Stomach smooth muscle (tissue), 2 donors: Measurements from ENCODE around the gene STARD3.

Experiments used
- H3K27ac ChIP-seq: one replicate; pipeline ENCODE4 v1.7.0; 2013; ENCODE audit warnings: mild to moderate bottlenecking, low read length, inconsistent platforms
- H3K27me3 ChIP-seq, 2 donors: one replicate each; pipeline ENCODE4 v1.7.0; 2013; ENCODE audit warnings: low read length in 2 of 2; ENCODE audit not compliant: insufficient read depth in 2 of 2, control insufficient read depth in 1 of 2
- H3K36me3 ChIP-seq, 2 donors: one replicate each; pipeline ENCODE4 v1.7.0; 2013; ENCODE audit warnings: low read length in 2 of 2; ENCODE audit not compliant: control insufficient read depth in 2 of 2, insufficient read depth in 2 of 2
- H3K4me1 ChIP-seq: one replicate; pipeline ENCODE4 v1.7.0; 2013; ENCODE audit warnings: low read length; ENCODE audit not compliant: control insufficient read depth, insufficient read depth
- H3K4me3 ChIP-seq, 2 donors: one replicate each; pipeline ENCODE4 v1.7.0; 2013; ENCODE audit warnings: low read length in 2 of 2
- H3K9ac ChIP-seq, 2 donors: one replicate each; pipeline ENCODE4 v1.7.0; 2013; ENCODE audit warnings: low read length in 2 of 2, mild to moderate bottlenecking in 1 of 2
- H3K9me3 ChIP-seq, 2 donors: one replicate each; pipeline ENCODE4 v1.7.0; 2013; ENCODE audit warnings: low read length in 2 of 2; ENCODE audit not compliant: control insufficient read depth in 2 of 2
- donor health status: healthy.
- donor health status: Pancreatic carcinoma.

Gene STARD3

GRCh38 chr17:39653662-39654331 is 16.9 kb downstream of the STARD3 start:
- Histone ChIP-seq H3K9me3 (no peaks in the 10 kb centered on the region), H3K36me3 (peaks cover 8 to 11% of the 10 kb centered on the region in 2 donors), H3K4me1 (peaks cover 7% of the 10 kb centered on the region), H3K9ac (no peak overlapping the region), H3K27ac (no peak overlapping the region), H3K4me3 (no peak overlapping the region), H3K27me3 (no peaks in the 10 kb centered on the region)

DNA sequence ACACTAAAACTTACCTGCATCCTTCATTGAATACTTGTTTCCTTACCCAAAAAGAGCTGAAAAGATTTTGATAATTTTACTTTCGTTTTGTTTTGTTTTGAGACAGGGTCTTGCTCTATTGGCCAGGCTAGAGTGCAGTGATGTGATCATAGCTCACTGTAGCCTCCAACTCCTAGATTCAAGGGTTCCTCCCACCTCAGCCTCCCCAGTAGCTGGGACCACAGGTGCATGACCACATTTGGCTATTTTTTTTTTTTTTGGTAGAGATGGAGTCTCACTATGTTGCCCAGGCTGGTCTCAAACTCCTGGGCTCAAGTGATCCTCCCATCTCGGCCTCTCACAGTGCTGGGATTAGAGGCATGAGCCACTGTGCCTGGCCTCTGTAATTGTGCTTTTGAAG is 18.2 kb downstream of the STARD3 start:
- Histone ChIP-seq H3K9me3 (no peaks in the 10 kb centered on the region), H3K4me1 (peaks cover 7% of the 10 kb centered on the region), H3K27ac (no peak overlapping the region), H3K27me3 (no peaks in the 10 kb centered on the region), H3K9ac (no peak overlapping the region), H3K36me3 (peaks cover 11 to 16% of the 10 kb centered on the region in 2 donors), H3K4me3 (no peak overlapping the region)

DNA sequence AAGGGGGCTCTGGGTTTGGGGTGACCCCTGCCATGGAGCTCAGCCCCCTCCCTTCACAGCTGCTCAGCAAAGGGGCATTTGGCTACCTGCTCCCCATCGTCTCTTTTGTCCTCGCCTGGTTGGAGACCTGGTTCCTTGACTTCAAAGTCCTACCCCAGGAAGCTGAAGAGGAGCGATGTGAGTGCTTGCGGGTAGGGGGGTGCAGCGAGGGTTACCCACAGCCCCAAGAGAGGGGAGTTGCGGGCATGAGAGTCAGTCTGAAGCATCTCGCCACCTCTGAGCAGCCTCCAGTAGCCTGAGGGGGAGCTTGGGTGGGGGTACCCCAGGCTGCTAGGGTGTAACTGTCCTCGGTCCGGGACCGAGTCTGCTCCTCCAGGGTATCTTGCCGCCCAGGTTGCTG is 21.4 kb downstream of the STARD3 start:
- Histone ChIP-seq H3K4me3 (no peak overlapping the region), H3K27me3 (no peaks in the 10 kb centered on the region), H3K9me3 (no peaks in the 10 kb centered on the region), H3K36me3 (peaks cover 21 to 22% of the 10 kb centered on the region in 2 donors), H3K9ac (no peak overlapping the region), H3K27ac (no peak overlapping the region), H3K4me1 (peaks cover 4% of the 10 kb centered on the region)

GRCh38 chr17:39658760-39659159 is 21.8 kb downstream of the STARD3 start:
- no peak overlapping the region for H3K4me3 ChIP-seq
- H3K27me3 ChIP-seq, result no peaks in the 10 kb centered on the region
- no peak overlapping the region for H3K27ac ChIP-seq
- peaks cover 4% of the 10 kb centered on the region for H3K4me1 ChIP-seq
- peaks cover 21 to 22% of the 10 kb centered on the region in 2 donors for H3K36me3 ChIP-seq
- no peaks in the 10 kb centered on the region for H3K9me3 ChIP-seq
- no peak overlapping the region for H3K9ac ChIP-seq

- Histone ChIP-seq H3K4me3 (no peak overlapping the region), H3K36me3 (peaks cover 21 to 22% of the 10 kb centered on the region in 2 donors), H3K9me3 (no peaks in the 10 kb centered on the region), H3K9ac (no peak overlapping the region), H3K27me3 (no peaks in the 10 kb centered on the region), H3K27ac (no peak overlapping the region), H3K4me1 (peaks cover 6% of the 10 kb centered on the region)
Measured at GRCh38 chr17:39659279-39660010, 22.5 kb downstream of the STARD3 start.

DNA sequence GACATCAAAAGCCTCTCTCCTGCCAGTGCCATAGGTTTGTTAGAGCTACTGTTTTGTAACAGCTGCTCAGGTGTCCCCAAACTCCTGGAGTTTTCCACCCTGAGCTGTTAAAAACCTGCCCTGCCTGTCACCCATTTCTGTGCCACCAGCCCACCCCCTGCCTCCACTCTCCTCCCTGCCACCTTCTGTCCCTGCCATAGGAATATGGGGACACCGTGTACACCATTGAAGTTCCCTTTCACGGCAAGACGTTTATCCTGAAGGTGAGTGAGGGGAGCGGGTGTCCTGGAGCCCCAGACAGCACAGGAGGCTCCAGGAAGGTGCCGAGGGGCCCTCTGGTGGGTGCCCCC is 23.0 kb downstream of the STARD3 start:
- H3K4me1 ChIP-seq, result peaks cover 8% of the 10 kb centered on the region
- H3K4me3 ChIP-seq, result no peak overlapping the region
- no peak overlapping the region for H3K9ac ChIP-seq
- no peaks in the 10 kb centered on the region for H3K27me3 ChIP-seq
- no peaks in the 10 kb centered on the region for H3K9me3 ChIP-seq
- H3K36me3 ChIP-seq, result peaks cover 21 to 22% of the 10 kb centered on the region in 2 donors
- H3K27ac ChIP-seq, result no peak overlapping the region

DNA sequence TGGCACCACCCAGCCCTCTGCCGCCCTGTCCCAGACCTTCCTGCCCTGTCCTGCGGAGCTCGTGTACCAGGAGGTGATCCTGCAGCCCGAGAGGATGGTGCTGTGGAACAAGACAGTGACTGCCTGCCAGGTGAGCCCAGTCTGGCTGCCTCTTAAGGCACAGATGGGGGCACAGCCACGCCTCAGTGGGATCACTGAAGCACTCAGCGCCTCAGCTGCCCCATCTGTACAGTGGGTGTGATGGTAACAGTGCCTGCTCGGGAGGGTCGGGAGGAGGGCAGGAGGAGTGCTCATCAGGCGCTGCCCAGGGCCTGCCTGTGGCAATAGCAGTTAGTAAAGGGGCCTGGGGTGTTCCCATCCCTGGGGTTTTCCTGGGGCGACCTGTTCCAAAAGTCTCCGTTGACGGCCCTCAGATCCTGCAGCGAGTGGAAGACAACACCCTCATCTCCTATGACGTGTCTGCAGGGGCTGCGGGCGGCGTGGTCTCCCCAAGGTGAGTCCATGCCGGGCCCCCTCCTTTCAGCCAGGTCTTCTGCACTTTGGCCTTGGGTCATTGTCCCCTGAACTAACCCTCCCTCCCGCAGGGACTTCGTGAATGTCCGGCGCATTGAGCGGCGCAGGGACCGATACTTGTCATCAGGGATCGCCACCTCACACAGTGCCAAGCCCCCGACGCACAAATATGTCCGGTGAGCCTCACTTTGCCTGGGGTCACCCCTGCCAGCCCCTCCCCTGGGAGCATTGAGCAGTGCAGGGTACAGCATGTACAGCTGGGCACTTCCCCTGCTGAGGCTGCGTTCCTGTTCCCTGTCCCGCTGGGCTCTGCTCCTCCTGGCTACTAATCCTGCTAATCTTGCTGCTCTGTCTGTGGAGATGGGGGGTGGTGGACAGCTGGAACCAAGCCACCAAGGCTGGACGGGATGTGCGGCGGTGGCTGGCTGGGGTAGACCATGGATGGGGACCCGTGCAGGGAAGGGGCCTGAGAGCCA is 23.7 kb downstream of the STARD3 start:
- Histone ChIP-seq H3K4me3 (no peak overlapping the region), H3K9ac (no peak overlapping the region), H3K36me3 (peaks cover 21 to 22% of the 10 kb centered on the region in 2 donors), H3K9me3 (no peaks in the 10 kb centered on the region), H3K4me1 (peaks cover 10% of the 10 kb centered on the region), H3K27ac (no peak overlapping the region), H3K27me3 (peaks cover 1 to 2% of the 10 kb centered on the region in 2 donors)

- Histone ChIP-seq H3K4me3 (no peak overlapping the region), H3K9me3 (no peaks in the 10 kb centered on the region), H3K4me1 (peaks cover 19% of the 10 kb centered on the region), H3K36me3 (peaks cover 21 to 22% of the 10 kb centered on the region in 2 donors), H3K9ac (no peak overlapping the region), H3K27me3 (peaks cover 12 to 13% of the 10 kb centered on the region in 2 donors), H3K27ac (no peak overlapping the region)
Measured at GRCh38 chr17:39661744-39662541, 25.0 kb downstream of the STARD3 start.

GRCh38 chr17:39662551-39663339 is 25.8 kb downstream of the STARD3 start:
- no peaks in the 10 kb centered on the region for H3K9me3 ChIP-seq
- peaks cover 20% of the 10 kb centered on the region for H3K4me1 ChIP-seq
- peaks cover 18 to 21% of the 10 kb centered on the region in 2 donors for H3K36me3 ChIP-seq
- H3K4me3 ChIP-seq, result no peak overlapping the region
- H3K27me3 ChIP-seq, result peaks cover 16 to 21% of the 10 kb centered on the region in 2 donors
- H3K27ac ChIP-seq, result no peak overlapping the region
- H3K9ac ChIP-seq, result no peak overlapping the region
